ENCODE measurements around the gene ELMO1.

Gene ELMO1

DNA sequence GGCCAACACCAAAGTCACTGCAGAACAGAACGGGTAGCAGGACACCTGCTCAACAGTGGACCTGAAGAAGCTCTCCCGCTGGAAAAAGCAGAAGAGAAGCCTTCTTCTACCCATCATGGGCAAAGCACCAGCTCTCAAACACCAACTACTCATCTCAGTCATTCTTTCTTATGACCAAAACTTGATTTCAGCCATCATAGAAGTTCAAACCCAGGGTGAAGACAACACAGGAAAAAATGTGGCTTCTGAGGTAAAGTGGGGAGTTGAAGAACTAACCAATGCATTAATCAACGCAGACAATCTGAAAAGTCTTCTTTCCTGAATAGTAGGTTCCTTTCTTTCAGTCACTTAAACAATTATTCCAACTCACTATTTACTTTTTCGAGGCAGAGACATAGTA, 83.3 kb downstream of the ELMO1 start:
- no peak for DNase-seq

DNA sequence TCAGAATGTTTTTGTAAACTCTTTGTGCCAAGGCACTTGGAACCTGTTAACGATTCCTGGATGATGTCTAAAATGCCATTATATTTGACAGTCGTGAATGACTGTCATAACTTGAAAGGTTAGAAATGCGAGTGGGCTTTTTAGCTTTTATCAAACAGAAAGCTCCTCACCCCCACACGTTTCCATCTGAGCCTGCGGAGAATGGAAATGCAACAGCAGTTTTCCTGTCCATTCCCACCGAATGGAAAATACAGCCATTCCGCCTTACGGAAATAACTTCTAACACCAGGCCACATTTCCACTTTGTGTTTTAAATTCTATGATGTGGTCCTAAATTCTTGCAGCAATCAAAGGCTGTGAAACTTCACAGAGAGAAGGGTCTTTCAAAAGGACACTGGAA, 83.8 kb downstream of the ELMO1 start:
- no peak for DNase-seq

- DNase-seq: no peak
Measured at GRCh38 chr7:37363536-37364491, 84.8 kb downstream of the ELMO1 start.

DNA sequence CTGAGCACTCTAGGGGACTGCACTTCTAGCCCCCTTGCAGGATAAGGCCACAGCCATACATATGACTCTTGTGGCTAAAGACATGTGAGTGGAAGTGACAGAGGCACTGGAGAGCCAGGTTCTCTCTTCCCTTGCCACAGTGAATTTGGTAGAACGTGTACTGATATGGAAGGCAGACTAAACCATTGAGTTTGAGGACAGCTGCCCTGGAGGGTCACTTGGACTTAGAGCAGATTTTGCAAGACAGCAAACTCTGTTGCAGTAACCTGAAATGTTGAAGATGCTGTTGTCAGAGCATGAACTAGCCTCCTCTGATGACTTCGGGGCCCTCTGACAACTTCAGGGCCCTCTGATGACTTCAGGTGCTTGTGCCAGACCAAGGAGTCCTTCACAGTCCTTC, 85.9 kb downstream of the ELMO1 start:
- no peak for DNase-seq

DNA sequence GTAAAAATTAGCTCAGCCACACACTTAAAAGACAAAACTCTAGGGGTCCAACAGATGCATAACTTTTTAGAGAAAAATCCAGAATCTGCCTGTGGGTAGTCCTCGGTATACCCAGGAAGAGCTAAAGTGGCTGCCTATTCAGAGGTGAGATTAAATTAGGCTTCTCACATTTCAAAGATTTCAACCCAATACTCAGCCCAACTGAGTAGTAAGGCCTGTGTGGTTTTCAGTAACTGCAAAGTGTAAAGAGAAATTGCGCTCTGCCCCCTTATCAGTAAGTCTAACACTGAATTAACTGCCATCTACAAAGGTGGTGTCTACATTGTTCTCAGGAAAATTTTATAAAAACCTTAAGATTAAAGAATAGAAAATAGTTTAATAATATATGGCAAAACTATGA, 88.2 kb downstream of the ELMO1 start:
- DNase-seq: no peak

- no peak for DNase-seq
Measured at GRCh38 chr7:37359662-37360444, 88.8 kb downstream of the ELMO1 start.

DNA sequence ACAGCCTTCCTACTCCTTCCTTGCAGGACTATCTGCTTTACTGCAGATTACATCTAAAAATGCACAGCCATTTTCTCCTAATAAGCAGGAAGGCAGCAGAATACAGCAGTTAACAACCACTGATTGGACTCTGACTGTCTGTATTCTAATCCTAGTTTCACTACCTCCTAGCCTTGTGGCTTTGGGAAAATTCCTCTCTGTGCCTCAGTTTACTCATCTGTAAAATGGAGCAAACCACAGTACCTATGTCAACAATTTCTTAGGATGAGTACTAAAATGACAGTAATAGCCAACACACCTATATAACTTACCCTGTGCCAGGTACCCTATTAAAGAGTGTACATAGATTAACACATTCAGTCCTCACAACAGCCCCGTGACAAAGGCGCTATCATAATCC, 89.5 kb downstream of the ELMO1 start:
- DNase-seq: no peak

DNA sequence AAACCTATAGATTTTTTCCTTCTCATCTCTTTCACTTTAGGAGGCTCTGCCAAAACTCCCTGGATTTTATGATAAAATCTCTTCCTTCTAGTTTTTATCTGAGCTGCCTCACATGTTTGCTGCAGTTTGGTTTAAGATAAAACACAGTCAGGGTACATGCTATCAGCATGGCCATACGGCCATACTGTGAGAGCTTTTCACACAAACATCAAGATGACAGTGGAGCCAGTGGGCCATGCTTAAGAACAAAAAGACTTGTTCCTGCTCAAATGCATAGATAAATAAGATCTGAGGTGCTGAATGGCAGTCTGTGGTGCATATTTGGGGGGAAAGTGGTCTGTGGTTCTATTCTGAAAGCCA, 91.0 kb downstream of the ELMO1 start:
- DNase-seq: no peak

- no peak for DNase-seq
Measured at GRCh38 chr7:37356911-37357636, 91.6 kb downstream of the ELMO1 start.

- peak; percentile 74 to 83 (median 75) for DNase-seq
Measured at GRCh38 chr7:37354656-37355131, 94.0 kb downstream of the ELMO1 start.

DNA sequence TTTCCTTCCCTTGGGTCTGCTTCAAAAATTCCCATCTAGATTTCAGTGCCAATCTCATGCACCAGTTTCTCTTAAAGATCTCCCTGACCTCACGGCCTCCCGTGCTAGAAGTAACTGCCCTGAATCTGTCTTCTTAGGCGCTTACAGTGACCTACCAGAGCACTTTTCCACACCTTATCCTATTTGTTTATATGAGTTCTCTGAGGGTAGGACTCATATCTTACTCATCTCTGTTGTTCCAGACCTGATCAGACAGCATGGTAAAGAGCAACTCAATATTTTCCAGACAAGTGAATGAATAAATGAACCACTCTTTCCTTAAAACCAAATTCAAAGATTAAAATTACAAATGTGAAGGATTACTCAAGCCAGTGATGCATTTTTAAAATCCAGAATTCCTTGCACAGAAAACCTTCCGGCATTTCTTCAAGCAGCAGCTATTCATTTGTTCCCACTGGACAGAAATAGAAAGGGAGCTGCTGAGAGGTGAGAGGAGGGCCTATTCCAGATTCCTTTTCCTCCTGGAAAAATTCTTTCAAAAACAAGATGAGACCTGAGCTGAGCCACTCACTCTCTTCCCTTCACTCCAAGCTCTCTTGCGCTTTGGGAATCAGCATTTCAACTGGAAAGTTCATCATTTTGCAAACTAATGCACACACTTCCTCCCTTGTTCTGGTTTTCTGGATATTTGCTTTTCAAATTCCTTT, 94.6 kb downstream of the ELMO1 start:
- no peak for DNase-seq

DNA sequence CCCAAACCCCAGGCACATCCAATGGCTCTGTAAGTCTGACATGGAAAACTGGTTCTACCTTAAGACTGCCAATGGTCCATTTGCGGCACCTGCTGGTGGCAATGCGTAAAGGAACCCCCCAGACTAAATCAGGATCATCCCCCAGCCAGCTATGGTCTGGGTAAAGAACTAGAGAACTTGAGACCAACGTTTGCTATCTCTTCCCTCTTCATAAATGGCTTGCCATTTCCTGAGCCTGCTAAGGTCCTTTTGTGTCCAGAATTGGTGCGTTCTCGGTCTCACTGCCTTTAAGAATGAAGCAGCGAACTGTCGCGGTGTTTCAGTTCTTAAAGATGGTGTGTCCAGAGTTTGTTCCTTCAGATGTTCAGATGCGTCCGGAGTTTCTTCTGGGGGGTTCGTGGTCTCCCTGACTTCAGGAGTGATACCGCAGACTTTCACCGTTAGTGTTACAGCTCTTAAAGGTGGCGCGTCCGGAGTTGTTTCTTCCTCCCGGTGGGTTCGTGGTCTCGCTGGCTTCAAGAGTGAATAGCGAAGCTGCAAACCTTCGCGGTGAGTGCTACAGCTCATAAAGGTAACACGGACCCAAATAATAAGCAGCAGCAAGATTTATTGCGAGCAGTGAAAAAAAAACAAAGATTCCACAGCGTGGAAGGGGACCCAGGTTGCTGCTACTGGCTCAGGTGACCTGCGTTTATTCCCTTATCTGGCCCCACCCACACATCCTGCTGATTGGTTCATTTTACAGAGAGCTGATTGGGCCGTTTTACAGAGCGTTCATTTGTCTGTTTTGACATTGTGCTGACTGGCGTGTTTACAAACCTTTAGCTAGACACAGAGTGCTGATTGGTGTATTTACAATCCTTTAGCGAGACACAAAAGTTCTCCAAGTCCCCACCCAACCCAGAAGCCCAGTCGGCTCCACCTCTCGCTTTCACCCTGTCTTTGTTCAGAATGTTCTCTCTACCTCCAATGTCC, 95.4 kb downstream of the ELMO1 start:
- DNase-seq: peak; percentile 59 to 73 (median 61)

DNA sequence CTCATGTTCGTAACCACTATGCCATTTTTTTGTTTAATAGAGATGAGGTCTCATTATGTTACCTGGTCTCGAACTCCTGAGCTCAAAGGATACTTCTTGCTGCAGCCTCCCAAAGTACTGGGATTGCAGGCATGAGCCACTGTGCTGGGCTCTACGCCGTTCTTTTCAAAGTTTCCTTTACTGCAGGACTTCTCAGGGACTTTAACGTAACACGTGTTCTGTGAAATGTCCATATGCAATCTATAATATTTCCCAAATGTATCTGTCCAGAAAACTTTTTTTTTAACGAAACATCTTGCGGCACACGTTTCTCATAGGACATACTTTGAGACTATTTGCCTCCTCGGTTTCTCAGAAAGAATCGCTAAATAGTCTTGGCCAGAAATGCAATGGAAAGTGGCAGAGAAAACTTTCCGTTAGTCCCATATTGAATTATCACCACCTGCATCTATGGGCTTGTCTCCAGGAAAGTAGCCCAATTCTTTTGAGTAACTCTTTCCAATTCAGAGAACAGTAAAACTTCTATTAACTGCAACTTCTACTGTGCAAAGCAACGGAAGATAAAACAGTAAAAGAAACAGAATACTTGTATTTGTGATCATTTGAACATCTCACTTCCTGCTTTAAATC, 96.3 kb downstream of the ELMO1 start:
- DNase-seq: no peak

DNA sequence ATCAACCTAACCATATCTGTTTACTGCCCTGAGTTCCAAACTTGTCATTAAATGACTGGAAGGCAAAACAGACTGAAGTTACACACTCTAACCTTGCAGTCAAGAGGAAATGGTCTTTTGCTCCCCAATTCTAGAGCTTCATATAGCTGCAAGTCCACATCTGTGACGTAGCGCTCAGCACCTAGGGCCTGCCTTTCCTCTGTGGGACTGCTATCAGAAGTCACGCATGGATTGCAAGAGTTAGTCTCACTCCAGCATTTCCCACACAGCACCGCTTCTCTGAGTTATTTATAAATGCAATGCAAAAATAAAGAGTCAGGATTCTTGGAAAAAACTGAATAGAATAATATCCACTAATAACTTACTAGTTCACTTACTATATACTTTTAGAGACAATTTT, 96.9 kb downstream of the ELMO1 start:
- DNase-seq: no peak

- DNase-seq: peak in 2 of 3 donors; percentile 30 to 32
Measured at GRCh38 chr7:37349979-37350590, 98.6 kb downstream of the ELMO1 start.

- DNase-seq: no peak
Measured at GRCh38 chr7:37348982-37349381, 99.7 kb downstream of the ELMO1 start.

DNA sequence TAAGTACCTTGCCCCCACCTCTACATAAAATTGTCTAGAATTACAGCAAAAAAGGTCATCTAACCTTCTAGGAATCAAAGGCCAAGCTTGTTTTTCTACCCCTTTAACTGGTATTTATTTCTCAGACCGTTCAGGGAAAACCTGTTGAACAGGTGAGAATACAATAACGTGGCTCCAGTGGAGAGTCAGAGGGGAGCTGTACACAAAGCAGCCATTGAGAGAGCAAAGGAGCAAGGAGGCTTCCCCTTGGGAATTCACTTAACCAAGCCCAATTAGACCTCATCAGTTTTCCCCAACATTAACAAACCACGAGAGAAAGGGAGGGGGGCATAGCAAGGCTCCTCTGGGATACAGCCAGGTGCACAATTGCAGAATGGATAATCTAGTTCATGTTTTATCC, 101.9 kb downstream of the ELMO1 start:
- DNase-seq: no peak

GRCh38 chr7:37344886-37345579, 103.6 kb downstream of the ELMO1 start:
- no peak for DNase-seq

DNA sequence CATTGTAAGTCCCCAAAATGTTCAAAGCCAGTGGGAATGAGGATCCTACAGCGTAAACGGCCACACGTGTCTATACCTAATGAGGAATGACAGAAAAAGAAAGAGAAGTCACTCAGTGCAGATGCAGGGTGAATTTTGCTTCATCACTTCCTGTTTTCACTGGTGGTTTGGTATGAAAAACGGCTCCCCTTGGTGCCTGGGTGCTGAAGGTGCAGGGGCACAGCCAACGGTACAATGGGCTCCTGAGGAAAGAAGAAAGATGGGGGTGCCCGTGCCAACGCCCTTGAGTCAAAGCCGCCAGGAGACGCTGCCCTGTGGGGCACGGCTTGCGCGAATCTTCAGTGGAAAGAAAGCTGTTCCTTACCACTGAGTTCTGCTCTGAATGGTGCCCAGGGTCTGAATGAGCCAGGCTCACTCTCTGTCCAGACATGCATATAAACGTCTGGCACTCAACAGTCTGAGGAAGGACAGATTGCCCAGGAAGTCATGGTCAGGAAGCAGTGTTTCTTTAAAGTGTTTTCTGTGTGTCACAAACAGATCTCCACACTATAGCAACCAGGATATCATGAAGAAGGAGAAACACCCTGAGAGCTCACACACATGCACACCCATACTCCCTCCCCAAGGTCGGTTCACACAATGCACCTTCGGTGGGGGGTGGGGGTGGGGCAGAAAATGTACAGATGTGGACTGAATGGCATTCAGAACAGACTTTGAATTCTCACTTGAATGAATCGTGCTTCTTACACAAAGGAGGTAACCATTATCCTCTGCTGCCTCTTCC, 105.8 kb downstream of the ELMO1 start:
- DNase-seq: peak; percentile 75 to 87 (median 81)
